Fibroblast of gingiva (primary cell): ENCODE measurements around the gene OXSM.

ENCODE experiments used
- DNase-seq: peaks from one replicate; pipeline ENCODE4 v3.0.0-alpha.2; 2011; ENCODE audit warnings: low read depth

Gene OXSM

GRCh38 chr3:25789596-25790556 is at the start of gene OXSM:
Gene OXSM, plus strand, starts transcription at chr3:25790090. Its CDS starts 931 bp downstream, at chr3:25791021.
- peak; percentile 88 for DNase-seq

- DNase-seq, result no peak
Observed at GRCh38 chr3:25744470-25744869, 45.4 kb upstream of the OXSM start.

GRCh38 chr3:25747033-25747432 is 42.9 kb upstream of the OXSM start:
- DNase-seq, result no peak

GRCh38 chr3:25748189-25748588 is 41.7 kb upstream of the OXSM start:
- no peak for DNase-seq

- DNase-seq, result no peak
Observed at GRCh38 chr3:25749031-25749581, 40.8 kb upstream of the OXSM start.

GRCh38 chr3:25751048-25751447 is 38.8 kb upstream of the OXSM start:
- no peak for DNase-seq

GRCh38 chr3:25751725-25752124 is 38.2 kb upstream of the OXSM start:
- no peak for DNase-seq

GRCh38 chr3:25768851-25769250 is 21.0 kb upstream of the OXSM start:
- no peak for DNase-seq

- DNase-seq, result no peak
Observed at GRCh38 chr3:25775936-25776335, 14.0 kb upstream of the OXSM start.

GRCh38 chr3:25780618-25781017 is 9.3 kb upstream of the OXSM start:
- no peak for DNase-seq

- DNase-seq, result no peak
Observed at GRCh38 chr3:25781145-25781757, 8.6 kb upstream of the OXSM start.

GRCh38 chr3:25781758-25782594 is 7.9 kb upstream of the OXSM start:
- DNase-seq, result no peak

GRCh38 chr3:25782636-25782937 is 7.3 kb upstream of the OXSM start:
- no peak for DNase-seq

GRCh38 chr3:25782938-25783660 is 6.8 kb upstream of the OXSM start, which contains the start of gene NGLY1:
Gene NGLY1, minus strand, starts transcription at chr3:25783443. Its CDS starts 53 bp downstream, at chr3:25783390.
- peak; percentile 78 for DNase-seq

GRCh38 chr3:25783661-25784512 is 6.0 kb upstream of the OXSM start:
- peak; percentile 38 for DNase-seq

- DNase-seq, result no peak
Observed at GRCh38 chr3:25784971-25785370, 4.9 kb upstream of the OXSM start.

- no peak for DNase-seq
Observed at GRCh38 chr3:25785826-25786225, 4.1 kb upstream of the OXSM start.

GRCh38 chr3:25787689-25788088 is 2.2 kb upstream of the OXSM start:
- no peak for DNase-seq

- no peak for DNase-seq
Observed at GRCh38 chr3:25789209-25789595, 688 bp upstream of the OXSM start.

- DNase-seq, result no peak
Observed at GRCh38 chr3:25801786-25802185, 11.9 kb downstream of the OXSM start.

- no peak for DNase-seq
Observed at GRCh38 chr3:25803833-25804232, 13.9 kb downstream of the OXSM start.
